Measurements from ENCODE around the gene GNB1. TPM values are rescaled to one million over a fixed set of nuclear protein-coding genes. Genes with fewer than 3 reads are reported as not detected.

The GNB1 gene
- polyA plus RNA-seq, 1 of the 3 experiments (the other 2 are of a cell fraction), result 355 TPM

GRCh38 chr1:1802871-1803270 lies 88.0 kb downstream of the GNB1 start:
- Histone ChIP-seq H3K79me2 (ENCODE audit: insufficient read depth) (peaks cover 100% of the 10 kb centered on the region), H3K9me3 (no peaks in the 10 kb centered on the region), H3K27me3 (ENCODE audit: insufficient read depth) (no peaks in the 10 kb centered on the region), H3K36me3 (replicated peaks in 1 of 2; ENCODE audit: control insufficient read depth in 1 of 2, insufficient read depth in 2 of 2, low read length in 1 of 2) (peaks cover 56 to 58% of the 10 kb centered on the region in 2 experiments), H3K27ac (ENCODE audit: low read depth in 2 of 2, low read length in 1 of 2) (no peak overlapping the region), H3K4me3 (ENCODE audit: low read depth in 2 of 2, low read length in 1 of 2) (no peak overlapping the region), H3K9me2 (no peaks in the 10 kb centered on the region), H3K9ac (no peak overlapping the region), H4K20me1 (ENCODE audit: insufficient read depth) (peaks cover 87% of the 10 kb centered on the region), H3K4me1 (ENCODE audit: control insufficient read depth in 1 of 2, insufficient read depth in 2 of 2, low read depth in 1 of 2, low read length in 1 of 2) (no peaks in the 10 kb centered on the region; a peak in 1 of 4 replicates), H3K4me2 (no peak overlapping the region), H2AFZ (ENCODE audit: low read depth) (no peak overlapping the region), H3F3A (replicated peaks; ENCODE audit: insufficient read depth) (peaks cover 45% of the 10 kb centered on the region)
- CTCF ChIA-PET, result interaction anchor here (1.2 kb wide), 1 partner anchor 14 kb away, joined by 4 read pairs; no protein-coding TSS in a partner anchor
- POLR2A ChIA-PET, result no interaction called here
- DNase-seq, result no peak
- 100% methylated on average over 1 of the region's 1 CpG for WGBS (ENCODE audit: low lambda C conversion rate)
- TF ChIP-seq TAF1 (IDR thresholded peaks at IDR 0.05; ENCODE audit: borderline replicate concordance, low read depth, low read length) (no peak), FOXJ3 (CRISPR knock-in tag; IDR thresholded peaks at IDR 0.05) (no peak), TEAD4 (IDR thresholded peaks at IDR 0.05; ENCODE audit: borderline replicate concordance, insufficient read depth) (no peak), RAD21 (IDR thresholded peaks at IDR 0.05; ENCODE audit: low read length) (no peak), RFX5 (IDR thresholded peaks at IDR 0.05; ENCODE audit: low read length) (no peak), SIN3A (IDR thresholded peaks at IDR 0.05; ENCODE audit: borderline replicate concordance, low read depth, low read length) (no peak), YY1 (IDR thresholded peaks at IDR 0.05; ENCODE audit: low read depth) (no peak), CTCF (IDR thresholded peaks at IDR 0.05) (no peak), REST (IDR thresholded peaks at IDR 0.05; ENCODE audit: low read depth, low read length) (no peak), FOXM1 (IDR thresholded peaks at IDR 0.05; ENCODE audit: low read depth) (no peak), ELF1 (IDR thresholded peaks at IDR 0.05) (no peak), SMC3 (IDR thresholded peaks at IDR 0.05; ENCODE audit: low read depth, low read length) (no peak), MEF2A (IDR thresholded peaks at IDR 0.05; ENCODE audit: borderline replicate concordance, low read depth) (no peak), NFIC (IDR thresholded peaks at IDR 0.05; ENCODE audit: borderline replicate concordance) (no peak), USF1 (IDR thresholded peaks at IDR 0.05; ENCODE audit: borderline replicate concordance, low read depth) (no peak), MXI1 (IDR thresholded peaks at IDR 0.05; ENCODE audit: low read depth, low read length) (no peak)
